ENCODE data around the gene SNCB. TPM values are rescaled to one million over a fixed set of nuclear protein-coding genes. Genes with fewer than 3 reads are reported as not detected.

Gene SNCB
- total and polyA plus RNA-seq, 2 of the 8 experiments (the other 6 are each of a cell fraction or from before 2014, with no cell fraction given) = 4.2 to 5.9 TPM

- no peak for TF ChIP-seq CHD7 (IDR thresholded peaks at IDR 0.05; ENCODE audit: insufficient replicate concordance, low read length)
- no peak for TF ChIP-seq YY1 (IDR thresholded peaks at IDR 0.05; ENCODE audit: low read depth, low read length)
- TF ChIP-seq ASH2L (IDR thresholded peaks at IDR 0.05; ENCODE audit: low read length) = no peak
- TF ChIP-seq CBX8 (IDR thresholded peaks at IDR 0.05; ENCODE audit: borderline replicate concordance, low read depth, low read length) = no peak
- TF ChIP-seq, protein P1, sequence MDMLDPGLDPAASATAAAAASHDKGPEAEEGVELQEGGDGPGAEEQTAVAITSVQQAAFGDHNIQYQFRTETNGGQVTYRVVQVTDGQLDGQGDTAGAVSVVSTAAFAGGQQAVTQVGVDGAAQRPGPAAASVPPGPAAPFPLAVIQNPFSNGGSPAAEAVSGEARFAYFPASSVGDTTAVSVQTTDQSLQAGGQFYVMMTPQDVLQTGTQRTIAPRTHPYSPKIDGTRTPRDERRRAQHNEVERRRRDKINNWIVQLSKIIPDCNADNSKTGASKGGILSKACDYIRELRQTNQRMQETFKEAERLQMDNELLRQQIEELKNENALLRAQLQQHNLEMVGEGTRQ (IDR thresholded peaks at IDR 0.05; ENCODE audit: low read length) = no peak
- TF ChIP-seq CHD2 (IDR thresholded peaks at IDR 0.05; ENCODE audit: low read length) = no peak
- no peak for TF ChIP-seq PHF8 (conservative IDR thresholded peaks at IDR 0.05; ENCODE audit: low read depth, low read length)
- TF ChIP-seq EGR1 (IDR thresholded peaks at IDR 0.05; ENCODE audit: borderline replicate concordance, low read depth, low read length) = no peak
- no peak for TF ChIP-seq SIX5 (IDR thresholded peaks at IDR 0.05; ENCODE audit: low read depth, low read length)
- TF ChIP-seq POU5F1 (IDR thresholded peaks at IDR 0.05; ENCODE audit: low read depth, low read length) = no peak
These were observed 13.8 kb downstream of the SNCB start (continued) for GRCh38 chr5:176616511-176616910.
